Chondrocyte (in vitro differentiated cells): ENCODE data around the gene CCR2. TPM values are rescaled to one million over a fixed set of nuclear protein-coding genes. Genes with fewer than 3 reads are reported as not detected.

Experiments used
- DNase-seq: peaks from one replicate; pipeline ENCODE4 v3.0.0; 2021; ENCODE audit warnings: mixed read lengths, low spot score
- H3K27ac Mint-ChIP-seq: one replicate; pipeline ENCODE4 v1.8.0; 2021; ENCODE audit warnings: mild to moderate bottlenecking, moderate library complexity, mixed read lengths; ENCODE audit not compliant: unreplicated experiment
- H3K27me3 Mint-ChIP-seq: 2 replicates; pipeline ENCODE4 v1.8.0; 2021; ENCODE audit warnings: low read depth, mixed read lengths
- H3K36me3 Mint-ChIP-seq: 2 replicates; pipeline ENCODE4 v1.8.0; 2021; ENCODE audit warnings: low read depth, mixed read lengths
- H3K4me1 Mint-ChIP-seq: 2 replicates; pipeline ENCODE4 v1.8.0; 2021; ENCODE audit warnings: low read depth, mild to moderate bottlenecking, mixed read lengths
- H3K4me3 Mint-ChIP-seq: one replicate; pipeline ENCODE4 v1.8.0; 2021; ENCODE audit warnings: mild to moderate bottlenecking, moderate library complexity, mixed read lengths; ENCODE audit not compliant: unreplicated experiment
- H3K9me3 Mint-ChIP-seq: 2 replicates; pipeline ENCODE4 v1.8.0; 2021; ENCODE audit warnings: low read depth, mixed read lengths
- long read RNA-seq: library from polyadenylated mRNA; stranded (forward); transcript quantifications from one replicate; pipeline ENCODE4 v2.0.0, GENCODE V29; 2021
- total RNA-seq: library from RNA; stranded (reverse); gene quantifications from 3 replicates; pipeline ENCODE4 v1.2.1, GENCODE V29; 2021
- TF ChIP-seq, protein P1 (sequence below): fragments of 200-600 bp; sonication (generic); IDR thresholded peaks from 2 replicates; pipeline ENCODE4 v1.5.0; 2021; ENCODE audit warnings: antibody characterized with exemption, mild to moderate bottlenecking, moderate library complexity

CCR2 gene
- not detected in 3 replicates for total RNA-seq
- long read RNA-seq = 0 reads

DNA sequence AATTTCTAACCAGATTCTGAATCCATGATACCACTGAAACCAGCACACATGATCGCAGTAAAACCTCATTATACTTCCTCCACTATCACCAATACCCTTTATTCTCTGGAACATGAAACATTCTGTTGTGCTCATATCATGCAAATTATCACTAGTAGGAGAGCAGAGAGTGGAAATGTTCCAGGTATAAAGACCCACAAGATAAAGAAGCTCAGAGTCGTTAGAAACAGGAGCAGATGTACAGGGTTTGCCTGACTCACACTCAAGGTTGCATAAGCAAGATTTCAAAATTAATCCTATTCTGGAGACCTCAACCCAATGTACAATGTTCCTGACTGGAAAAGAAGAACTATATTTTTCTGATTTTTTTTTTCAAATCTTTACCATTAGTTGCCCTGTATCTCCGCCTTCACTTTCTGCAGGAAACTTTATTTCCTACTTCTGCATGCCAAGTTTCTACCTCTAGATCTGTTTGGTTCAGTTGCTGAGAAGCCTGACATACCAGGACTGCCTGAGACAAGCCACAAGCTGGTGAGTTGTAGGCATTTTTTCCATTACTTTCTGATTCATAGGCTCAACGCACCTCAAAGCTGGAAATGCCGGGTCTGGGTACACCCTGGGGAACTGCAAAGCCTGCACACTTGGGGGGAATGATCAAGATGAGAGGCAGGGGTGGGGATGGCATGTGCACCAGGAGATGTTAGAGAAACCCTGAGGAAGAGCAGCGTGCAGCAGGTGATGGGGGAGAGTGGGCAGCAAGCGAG is at the start of gene CCR2:
Gene CCR2 (plus strand): TSS at position 465 of the 764 bp plus-strand sequence. CDS start 3,417 bp downstream, outside the sequence.
- H3K27ac Mint-ChIP-seq = no peak within 1 kb of the TSS
- no peak within 1 kb of the TSS for H3K4me3 Mint-ChIP-seq
- TF ChIP-seq, protein P1, sequence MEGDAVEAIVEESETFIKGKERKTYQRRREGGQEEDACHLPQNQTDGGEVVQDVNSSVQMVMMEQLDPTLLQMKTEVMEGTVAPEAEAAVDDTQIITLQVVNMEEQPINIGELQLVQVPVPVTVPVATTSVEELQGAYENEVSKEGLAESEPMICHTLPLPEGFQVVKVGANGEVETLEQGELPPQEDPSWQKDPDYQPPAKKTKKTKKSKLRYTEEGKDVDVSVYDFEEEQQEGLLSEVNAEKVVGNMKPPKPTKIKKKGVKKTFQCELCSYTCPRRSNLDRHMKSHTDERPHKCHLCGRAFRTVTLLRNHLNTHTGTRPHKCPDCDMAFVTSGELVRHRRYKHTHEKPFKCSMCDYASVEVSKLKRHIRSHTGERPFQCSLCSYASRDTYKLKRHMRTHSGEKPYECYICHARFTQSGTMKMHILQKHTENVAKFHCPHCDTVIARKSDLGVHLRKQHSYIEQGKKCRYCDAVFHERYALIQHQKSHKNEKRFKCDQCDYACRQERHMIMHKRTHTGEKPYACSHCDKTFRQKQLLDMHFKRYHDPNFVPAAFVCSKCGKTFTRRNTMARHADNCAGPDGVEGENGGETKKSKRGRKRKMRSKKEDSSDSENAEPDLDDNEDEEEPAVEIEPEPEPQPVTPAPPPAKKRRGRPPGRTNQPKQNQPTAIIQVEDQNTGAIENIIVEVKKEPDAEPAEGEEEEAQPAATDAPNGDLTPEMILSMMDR = no peak
- no peaks in the 10 kb centered on the region for H3K4me1 Mint-ChIP-seq
- no peaks in the 10 kb centered on the region for H3K9me3 Mint-ChIP-seq
- H3K36me3 Mint-ChIP-seq = no peaks in the 10 kb centered on the region
- no peak for DNase-seq
- H3K27me3 Mint-ChIP-seq = peaks cover 84% of the 10 kb centered on the region

DNA sequence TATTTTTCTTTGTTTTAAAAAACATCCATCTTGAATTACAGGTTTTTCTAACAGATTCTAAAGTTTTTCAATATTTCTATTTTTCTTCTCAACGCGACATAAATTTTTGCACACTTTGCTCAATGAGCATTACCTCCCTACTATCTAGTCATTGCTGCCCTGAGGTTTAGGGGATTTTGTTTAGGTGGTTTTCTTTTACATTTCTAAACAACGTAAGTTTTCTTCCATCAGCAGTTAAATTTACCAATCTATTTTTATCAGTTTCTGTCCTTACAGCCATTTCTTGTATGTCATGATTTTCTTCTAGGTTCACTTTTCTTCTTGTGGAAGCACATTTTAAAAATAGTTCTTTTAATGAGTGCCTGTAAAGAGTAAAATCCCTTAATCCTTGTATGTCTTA is 49.2 kb upstream of the CCR2 start:
- peaks cover 49% of the 10 kb centered on the region for H3K27me3 Mint-ChIP-seq
- H3K36me3 Mint-ChIP-seq = peaks cover 2% of the 10 kb centered on the region
- no peaks in the 10 kb centered on the region for H3K4me1 Mint-ChIP-seq
- H3K9me3 Mint-ChIP-seq = peaks cover 3% of the 10 kb centered on the region
- H3K27ac Mint-ChIP-seq = no peak overlapping the region
- H3K4me3 Mint-ChIP-seq = no peak overlapping the region
- DNase-seq = no peak
- TF ChIP-seq, protein P1 = no peak

DNA sequence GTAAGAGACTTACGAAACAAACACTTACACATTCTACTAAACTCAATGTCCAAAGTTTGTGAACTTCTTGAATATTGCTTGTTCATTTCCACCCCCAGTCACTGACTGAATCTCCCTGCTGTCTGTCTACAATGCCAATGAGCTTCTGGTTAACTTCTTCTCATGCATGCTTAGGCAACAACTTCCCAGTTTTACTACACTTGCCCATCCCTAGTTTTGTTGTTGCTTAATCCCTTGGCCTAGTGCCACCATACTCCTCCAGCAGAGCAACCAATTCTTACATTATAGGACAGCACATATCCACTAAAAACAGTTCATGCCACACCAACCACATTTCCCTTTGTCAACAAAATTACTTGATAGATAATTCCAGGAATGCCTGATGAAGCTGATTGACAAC is 40.9 kb upstream of the CCR2 start:
- no peaks in the 10 kb centered on the region for H3K4me1 Mint-ChIP-seq
- H3K27ac Mint-ChIP-seq = no peak overlapping the region
- H3K36me3 Mint-ChIP-seq = peaks cover 2% of the 10 kb centered on the region
- peaks cover 35% of the 10 kb centered on the region for H3K27me3 Mint-ChIP-seq
- DNase-seq = no peak
- TF ChIP-seq, protein P1 = no peak
- H3K4me3 Mint-ChIP-seq = no peak overlapping the region
- peaks cover 7% of the 10 kb centered on the region for H3K9me3 Mint-ChIP-seq

DNA sequence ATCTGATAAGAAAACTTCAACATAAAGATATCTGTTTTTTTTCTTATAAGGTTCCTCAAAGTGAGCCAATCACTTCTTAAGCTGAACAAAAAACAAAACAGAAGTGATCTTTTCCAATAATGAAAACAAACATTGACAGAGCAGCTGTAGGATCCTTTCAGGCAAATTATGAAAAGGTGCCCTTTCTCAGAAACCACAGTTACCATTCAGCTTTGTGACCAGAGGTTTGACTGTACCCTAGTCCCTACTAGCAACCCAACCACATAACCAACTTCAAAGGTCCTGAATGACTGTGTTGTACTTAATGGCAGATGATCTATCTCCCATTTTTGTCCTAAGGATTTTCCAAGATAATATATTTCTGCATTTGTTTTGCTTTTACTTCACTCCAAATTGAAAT is 39.4 kb upstream of the CCR2 start:
- H3K9me3 Mint-ChIP-seq = peaks cover 4% of the 10 kb centered on the region
- TF ChIP-seq, protein P1 = no peak
- no peak for DNase-seq
- H3K27ac Mint-ChIP-seq = no peak overlapping the region
- no peaks in the 10 kb centered on the region for H3K4me1 Mint-ChIP-seq
- H3K27me3 Mint-ChIP-seq = peaks cover 23% of the 10 kb centered on the region
- H3K36me3 Mint-ChIP-seq = no peaks in the 10 kb centered on the region
- no peak overlapping the region for H3K4me3 Mint-ChIP-seq

DNA sequence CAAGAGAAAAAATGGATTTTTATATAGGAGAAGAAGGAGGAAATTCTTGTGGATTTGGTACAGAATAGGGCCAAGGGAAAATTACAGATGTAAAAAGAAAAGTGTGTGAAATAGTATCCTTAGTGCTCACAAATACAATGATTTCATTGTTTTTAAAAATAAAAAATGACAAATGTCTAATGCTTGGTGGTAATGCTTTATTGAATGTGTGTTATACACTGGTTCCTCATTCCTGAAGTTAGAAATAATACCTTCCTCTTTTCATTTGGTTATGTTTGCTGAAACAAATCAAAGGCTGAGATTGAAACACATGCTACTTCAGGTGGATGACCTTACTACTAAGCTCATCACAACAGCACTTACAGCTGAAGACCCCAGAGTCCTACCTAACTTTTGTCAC is 37.7 kb upstream of the CCR2 start:
- H3K27ac Mint-ChIP-seq = no peak overlapping the region
- no peak overlapping the region for H3K4me3 Mint-ChIP-seq
- H3K27me3 Mint-ChIP-seq = peaks cover 24% of the 10 kb centered on the region
- TF ChIP-seq, protein P1 = no peak
- peaks cover 4% of the 10 kb centered on the region for H3K9me3 Mint-ChIP-seq
- DNase-seq = no peak
- no peaks in the 10 kb centered on the region for H3K4me1 Mint-ChIP-seq
- no peaks in the 10 kb centered on the region for H3K36me3 Mint-ChIP-seq
